Neural progenitor cell (in vitro differentiated cells): ENCODE measurements around the gene CXorf58. TPM values are rescaled to one million over a fixed set of nuclear protein-coding genes. Genes with fewer than 3 reads are reported as not detected.
"Not testable (repeated sequence)": the region's sequence is repeated elsewhere in the genome, so short reads cannot be mapped to it uniquely, and the experiment has no call there.

Experiments
- DNase-seq: peaks from one replicate; pipeline ENCODE4 v3.0.0-alpha.2; 2016; ENCODE audit warnings: low spot score
- H2AFZ ChIP-seq: fragments of 200-600 bp; sonication (generic); replicated peaks from 2 replicates; pipeline ENCODE4 v1.6.1; 2016; ENCODE audit warnings: antibody characterized with exemption
- H3F3A ChIP-seq: fragments of 200-600 bp; sonication (generic); 2 replicates; pipeline ENCODE4 v1.6.1; 2016; ENCODE audit warnings: antibody characterized with exemption, low read depth
- H3K27ac ChIP-seq: fragments of 200-600 bp; sonication (generic); 2 replicates; pipeline ENCODE4 v1.5.1; 2016; ENCODE audit warnings: mild to moderate bottlenecking
- H3K27me3 ChIP-seq: fragments of 200-600 bp; sonication (generic); 2 replicates; pipeline ENCODE4 v1.6.1; 2016; ENCODE audit warnings: mild to moderate bottlenecking, moderate library complexity
- H3K36me3 ChIP-seq: fragments of 200-600 bp; sonication (generic); 2 replicates; pipeline ENCODE4 v1.5.1; 2016
- H3K4me1 ChIP-seq: fragments of 200-600 bp; sonication (generic); 2 replicates; pipeline ENCODE4 v1.6.1; 2016; ENCODE audit warnings: mixed run types
- H3K4me2 ChIP-seq: fragments of 200-600 bp; sonication (generic); 2 replicates; pipeline ENCODE4 v1.6.1; 2016
- H3K4me3 ChIP-seq: fragments of 200-600 bp; sonication (generic); 2 replicates; pipeline ENCODE4 v1.5.1; 2016
- H3K79me2 ChIP-seq: fragments of 200-600 bp; sonication (generic); 2 replicates; pipeline ENCODE4 v1.6.1; 2016; ENCODE audit warnings: low read depth
- H3K9ac ChIP-seq: fragments of 200-600 bp; sonication (generic); 2 replicates; pipeline ENCODE4 v1.6.1; 2016
- H3K9me3 ChIP-seq: fragments of 200-600 bp; sonication (generic); 2 replicates; pipeline ENCODE4 v1.5.1; 2016; ENCODE audit warnings: low read depth
- H4K20me1 ChIP-seq: fragments of 200-600 bp; sonication (generic); 2 replicates; pipeline ENCODE4 v1.6.1; 2016; ENCODE audit warnings: low read depth
- H3K27ac Mint-ChIP-seq: 3 replicates; pipeline ENCODE4 v1.8.0; 2021; ENCODE audit warnings: mixed read lengths
- H3K27me3 Mint-ChIP-seq: 2 replicates; pipeline ENCODE4 v1.8.0; 2022; ENCODE audit warnings: low read depth, mild to moderate bottlenecking, inconsistent platforms, moderate library complexity, mixed read lengths; ENCODE audit not compliant: insufficient read depth
- H3K36me3 Mint-ChIP-seq: 3 replicates; pipeline ENCODE4 v1.8.0; 2021; ENCODE audit warnings: mixed read lengths
- H3K4me1 Mint-ChIP-seq: 3 replicates; pipeline ENCODE4 v1.8.0; 2021; ENCODE audit warnings: mixed read lengths
- H3K4me3 Mint-ChIP-seq: 3 replicates; pipeline ENCODE4 v1.8.0; 2021; ENCODE audit warnings: mild to moderate bottlenecking, moderate library complexity, mixed read lengths
- H3K9me3 Mint-ChIP-seq: 3 replicates; pipeline ENCODE4 v1.8.0; 2020; ENCODE audit warnings: mixed read lengths
- EZH2 ChIP-seq: fragments of 200-600 bp; sonication (generic); IDR thresholded peaks from 2 replicates; pipeline ENCODE4 v1.6.1; 2017; ENCODE audit warnings: antibody characterized with exemption, mild to moderate bottlenecking, moderate library complexity
- EZH2phosphoT487 ChIP-seq: fragments of 200-600 bp; sonication (generic); IDR thresholded peaks from 2 replicates; pipeline ENCODE4 v1.6.1; 2017; ENCODE audit warnings: antibody characterized with exemption
- total RNA-seq: library from RNA; depleted of rRNA; stranded (reverse); fragments of >200 nt; gene quantifications from 2 replicates; pipeline ENCODE4 v1.2.3, GENCODE V29; 2015; ENCODE audit warnings: low replicate concordance
- TF ChIP-seq, protein P1 (sequence below): fragments of 200-600 bp; sonication (generic); IDR thresholded peaks from 2 replicates; pipeline ENCODE4 v1.5.1; 2017; ENCODE audit warnings: antibody characterized with exemption, mild to moderate bottlenecking

The CXorf58 gene
- total RNA-seq, 1 donor from 2014 or later: not detected

DNA sequence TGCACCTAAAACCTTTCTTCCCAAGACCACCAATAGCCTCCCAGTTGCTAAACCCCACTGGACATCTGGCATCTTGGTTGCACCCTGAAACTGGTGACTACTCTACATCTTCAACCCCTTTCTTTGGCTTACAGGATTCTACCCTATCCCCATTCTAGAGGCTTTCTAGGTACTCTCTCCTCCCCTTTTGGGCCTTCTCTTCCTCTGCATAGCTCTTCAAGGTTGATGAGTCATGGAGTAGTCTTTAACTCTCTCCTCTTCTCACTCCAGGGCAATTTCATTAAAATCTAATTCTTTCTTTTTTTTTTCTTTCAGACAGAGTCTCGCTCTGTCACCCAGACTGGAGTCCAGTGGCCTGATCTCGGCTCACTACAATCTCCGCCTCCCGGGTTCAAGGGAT lies 16.9 kb upstream of the CXorf58 start:
- H3K27ac ChIP-seq: no peak overlapping the region
- no peak overlapping the region for H3K9ac ChIP-seq
- H3K4me1 ChIP-seq: peaks cover 4% of the 10 kb centered on the region
- no peak overlapping the region for H3K27ac Mint-ChIP-seq
- no peak overlapping the region for H3K4me3 Mint-ChIP-seq
- H3K36me3 Mint-ChIP-seq: peaks cover 30% of the 10 kb centered on the region
- no peaks in the 10 kb centered on the region for H3K27me3 ChIP-seq
- no peaks in the 10 kb centered on the region for H3K36me3 ChIP-seq
- H3K9me3 Mint-ChIP-seq: peaks cover 13% of the 10 kb centered on the region
- peaks cover 4% of the 10 kb centered on the region for H3K4me1 Mint-ChIP-seq
- H3K4me3 ChIP-seq: no peak overlapping the region
- H3K27me3 Mint-ChIP-seq: peaks cover 3% of the 10 kb centered on the region
- no peak overlapping the region for H3K4me2 ChIP-seq
- no peak for TF ChIP-seq EZH2phosphoT487
- no peak for TF ChIP-seq EZH2
- TF ChIP-seq, protein P1, sequence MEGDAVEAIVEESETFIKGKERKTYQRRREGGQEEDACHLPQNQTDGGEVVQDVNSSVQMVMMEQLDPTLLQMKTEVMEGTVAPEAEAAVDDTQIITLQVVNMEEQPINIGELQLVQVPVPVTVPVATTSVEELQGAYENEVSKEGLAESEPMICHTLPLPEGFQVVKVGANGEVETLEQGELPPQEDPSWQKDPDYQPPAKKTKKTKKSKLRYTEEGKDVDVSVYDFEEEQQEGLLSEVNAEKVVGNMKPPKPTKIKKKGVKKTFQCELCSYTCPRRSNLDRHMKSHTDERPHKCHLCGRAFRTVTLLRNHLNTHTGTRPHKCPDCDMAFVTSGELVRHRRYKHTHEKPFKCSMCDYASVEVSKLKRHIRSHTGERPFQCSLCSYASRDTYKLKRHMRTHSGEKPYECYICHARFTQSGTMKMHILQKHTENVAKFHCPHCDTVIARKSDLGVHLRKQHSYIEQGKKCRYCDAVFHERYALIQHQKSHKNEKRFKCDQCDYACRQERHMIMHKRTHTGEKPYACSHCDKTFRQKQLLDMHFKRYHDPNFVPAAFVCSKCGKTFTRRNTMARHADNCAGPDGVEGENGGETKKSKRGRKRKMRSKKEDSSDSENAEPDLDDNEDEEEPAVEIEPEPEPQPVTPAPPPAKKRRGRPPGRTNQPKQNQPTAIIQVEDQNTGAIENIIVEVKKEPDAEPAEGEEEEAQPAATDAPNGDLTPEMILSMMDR: no peak
- H2AFZ ChIP-seq: no peak overlapping the region
- H3F3A ChIP-seq: peaks cover 4% of the 10 kb centered on the region
- H3K9me3 ChIP-seq: no peaks in the 10 kb centered on the region
- no peak for DNase-seq
- no peaks in the 10 kb centered on the region for H4K20me1 ChIP-seq
- H3K79me2 ChIP-seq: peaks cover 5% of the 10 kb centered on the region

DNA sequence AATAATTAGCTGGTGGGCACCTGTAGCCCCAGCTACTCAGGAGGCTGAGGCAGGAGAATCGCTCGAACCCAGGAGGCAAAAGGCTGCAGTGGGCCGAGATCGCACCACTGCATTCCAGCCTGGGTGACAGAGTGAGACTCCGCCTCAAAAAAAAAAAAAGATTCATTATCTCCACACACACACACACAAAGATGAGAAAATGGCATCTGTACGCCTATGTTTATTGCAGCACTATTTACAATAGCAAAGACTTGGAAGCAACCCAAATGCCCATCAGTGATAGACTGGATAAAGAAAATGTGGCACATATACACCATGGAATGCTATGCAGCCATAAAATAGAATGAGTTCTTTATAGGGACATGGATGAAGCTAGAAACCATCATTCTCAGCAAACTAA lies 12.8 kb upstream of the CXorf58 start:
- not testable (repeated sequence) for H3K9me3 ChIP-seq, H3F3A ChIP-seq, H4K20me1 ChIP-seq, H3K9ac ChIP-seq, H3K4me3 Mint-ChIP-seq, H3K4me1 ChIP-seq, H3K4me3 ChIP-seq, DNase-seq, H3K27me3 ChIP-seq, H3K27ac Mint-ChIP-seq, H3K27ac ChIP-seq, H3K27me3 Mint-ChIP-seq, H3K4me2 ChIP-seq, H2AFZ ChIP-seq, H3K36me3 ChIP-seq
- Mint-ChIP-seq H3K36me3 (peaks cover 26% of the 10 kb centered on the region), H3K4me1 (peaks cover 18% of the 10 kb centered on the region), H3K9me3 (peaks cover 13% of the 10 kb centered on the region)
- peaks cover 29% of the 10 kb centered on the region for H3K79me2 ChIP-seq

DNA sequence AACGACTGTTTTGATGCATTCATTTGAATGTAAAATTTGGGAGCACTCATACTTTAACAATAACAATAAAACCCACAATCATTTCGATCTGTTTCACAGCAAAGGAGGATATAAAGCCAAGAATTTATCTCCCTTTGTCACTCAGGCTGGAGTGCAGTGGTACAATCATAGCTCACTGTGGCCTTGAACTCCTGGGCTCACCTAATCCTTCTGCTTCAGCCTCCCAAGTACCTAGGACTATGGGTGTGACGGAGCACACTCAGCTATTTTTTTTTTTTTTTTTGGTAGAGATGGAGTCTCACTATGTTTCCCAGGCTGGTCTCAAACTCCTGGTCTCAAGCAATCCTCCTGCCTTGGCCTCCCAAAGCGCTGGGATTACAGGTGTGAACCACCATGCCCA lies 11.3 kb upstream of the CXorf58 start:
- not testable (repeated sequence) for H3K9me3 Mint-ChIP-seq, H3K4me1 ChIP-seq, H3F3A ChIP-seq, H2AFZ ChIP-seq, H3K36me3 ChIP-seq, H3K4me2 ChIP-seq, H3K9me3 ChIP-seq, DNase-seq, H3K27me3 Mint-ChIP-seq, H3K27me3 ChIP-seq, H3K9ac ChIP-seq, H3K4me3 Mint-ChIP-seq, H4K20me1 ChIP-seq, H3K27ac Mint-ChIP-seq, H3K4me3 ChIP-seq, H3K27ac ChIP-seq
- peaks cover 44% of the 10 kb centered on the region for H3K79me2 ChIP-seq
- peaks cover 23% of the 10 kb centered on the region for H3K36me3 Mint-ChIP-seq
- peaks cover 21% of the 10 kb centered on the region for H3K4me1 Mint-ChIP-seq

DNA sequence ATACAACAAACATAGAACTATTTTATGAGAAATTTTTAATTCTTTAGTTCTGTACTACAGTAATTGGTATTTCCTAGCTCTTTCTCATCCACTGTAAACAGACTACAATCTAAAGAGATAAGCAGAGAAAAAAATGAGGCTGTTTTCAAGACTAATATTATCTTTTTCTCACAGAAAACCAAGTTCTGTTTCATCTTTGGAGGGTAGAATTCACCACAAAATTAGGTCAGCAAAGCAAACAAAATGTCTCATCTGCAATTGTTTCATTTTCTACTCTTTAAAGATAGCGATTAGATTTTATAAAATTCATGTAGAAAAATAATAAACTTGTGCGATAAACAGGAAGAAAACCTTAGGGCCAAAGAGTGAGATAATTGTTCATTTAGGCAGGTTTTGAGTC lies 10.8 kb upstream of the CXorf58 start:
- no peak overlapping the region for H3K4me3 ChIP-seq
- peaks cover 10% of the 10 kb centered on the region for H3K9me3 Mint-ChIP-seq
- H3K27ac Mint-ChIP-seq: no peak overlapping the region
- no peaks in the 10 kb centered on the region for H3K27me3 ChIP-seq
- H3K27ac ChIP-seq: no peak overlapping the region
- H2AFZ ChIP-seq: no peak overlapping the region
- no peak for TF ChIP-seq EZH2phosphoT487
- TF ChIP-seq, protein P1: no peak
- no peak overlapping the region for H3K9ac ChIP-seq
- H3K4me1 ChIP-seq: peaks cover 12% of the 10 kb centered on the region
- peaks cover 21% of the 10 kb centered on the region for H3K4me1 Mint-ChIP-seq
- no peak for DNase-seq
- no peaks in the 10 kb centered on the region for H3F3A ChIP-seq
- peaks cover 45% of the 10 kb centered on the region for H3K79me2 ChIP-seq
- H4K20me1 ChIP-seq: no peaks in the 10 kb centered on the region
- no peaks in the 10 kb centered on the region for H3K9me3 ChIP-seq
- no peak overlapping the region for H3K4me2 ChIP-seq
- no peak overlapping the region for H3K4me3 Mint-ChIP-seq
- no peaks in the 10 kb centered on the region for H3K36me3 ChIP-seq
- peaks cover 23% of the 10 kb centered on the region for H3K36me3 Mint-ChIP-seq
- no peaks in the 10 kb centered on the region for H3K27me3 Mint-ChIP-seq
